K562 (cell line): Measurements from ENCODE around the gene LOXL4. TPM values are rescaled to one million over a fixed set of nuclear protein-coding genes. Genes with fewer than 3 reads are reported as not detected.

Experiments
- ATAC-seq: fragments of 200-7000 bp; cut with Tn5 transposase; 3 replicates; pipeline ENCODE4 v1.9.1; 2020; ENCODE audit warnings: moderate library complexity
- BruUV-seq: library from RNA; stranded (reverse); fragments of 400-500 nt; replicated peaks from 2 replicates; lab custom pipeline; 2021; lab: Mats Ljungman, UMichigan
- CTCF ChIA-PET: fragments of 300-600 bp; formaldehyde crosslinking; extraction: SDS; loops from one replicate; lab custom pipeline; 2021; ENCODE audit warnings: low intra/inter-chr PET ratio; lab: Yijun Ruan, JAX
- POLR2A ChIA-PET: fragments of 300-600, 350-650 bp; sonication (Branson Sonifier 250); formaldehyde crosslinking; extraction: SDS; loops from one replicate; lab custom pipeline; 2021; ENCODE audit warnings: antibody characterized with exemption, inconsistent platforms; lab: Yijun Ruan, JAX
- DNase-seq, 4 experiments: peaks; one replicate each; pipeline versions ENCODE4 v3.0.0 to v3.0.0-alpha.2; 2011 to 2018; ENCODE audit warnings: low spot score in 3 of 4, mixed read lengths in 3 of 4; ENCODE audit errors: extremely low read depth in 1 of 4
- FAIRE-seq: peaks from 2 replicates; lab custom pipeline; 2011; peaks lifted over from hg19 to GRCh38; lab: Jason Lieb, UNC
- H2AFZ ChIP-seq: 2 replicates; pipeline ENCODE4 v1.6.0; 2011; ENCODE audit warnings: low read depth, low read length, control low read depth, inconsistent platforms
- H3K27ac ChIP-seq: fragments of 200-600 bp; 3 replicates; pipeline ENCODE4 v1.8.0; 2011; ENCODE audit warnings: low read depth, mild to moderate bottlenecking, control low read depth, inconsistent platforms, low read length, moderate library complexity, mixed read lengths; ENCODE audit errors: extremely low read depth
- H3K27me3 ChIP-seq, 2 experiments: fragments of 300-600 bp in 1 of 2; 2 replicates in 1 of 2; 3 replicates in 1 of 2; pipeline versions ENCODE4 v1.6.0 to v1.8.0; 2011; ENCODE audit warnings: inconsistent platforms in 2 of 2, low read length in 2 of 2, mild to moderate bottlenecking in 1 of 2, mixed read lengths in 1 of 2, moderate library complexity in 1 of 2; ENCODE audit not compliant: control insufficient read depth in 2 of 2, insufficient read depth in 2 of 2
- H3K36me3 ChIP-seq: fragments of 300-600 bp; 3 replicates; pipeline ENCODE4 v1.8.0; 2011; ENCODE audit warnings: mild to moderate bottlenecking, low read length, inconsistent platforms; ENCODE audit not compliant: control insufficient read depth, insufficient read depth
- H3K4me1 ChIP-seq, 2 experiments: fragments of 200-600 bp in 1 of 2; replicated peaks in 1 of 2; 2 replicates in 1 of 2; 3 replicates in 1 of 2; pipeline versions ENCODE4 v1.5.1 to v1.8.0; 2011; ENCODE audit warnings: inconsistent platforms in 2 of 2, low read length in 2 of 2, mild to moderate bottlenecking in 1 of 2, mixed read lengths in 1 of 2, moderate library complexity in 1 of 2; ENCODE audit not compliant: control insufficient read depth in 2 of 2, insufficient read depth in 2 of 2
- H3K4me2 ChIP-seq: 2 replicates; pipeline ENCODE4 v1.6.1; 2011; ENCODE audit warnings: low read length, control low read depth, inconsistent platforms, mixed read lengths; ENCODE audit not compliant: insufficient read depth
- H3K4me3 ChIP-seq: fragments of 200-600 bp; sonication (generic), shearing (Covaris generic); 2 replicates; pipeline ENCODE4 v1.5.1; 2016; ENCODE audit warnings: control low read depth, inconsistent platforms
- H3K79me2 ChIP-seq: fragments of 200-600 bp; 3 replicates; pipeline ENCODE4 v1.8.0; 2011; ENCODE audit warnings: low read length, inconsistent platforms; ENCODE audit not compliant: control insufficient read depth, insufficient read depth
- H3K9ac ChIP-seq, 2 experiments: 2 replicates each; pipeline versions ENCODE4 v1.6.0 to v1.6.1; 2011; ENCODE audit warnings: low read depth in 2 of 2, low read length in 2 of 2, control low read depth in 1 of 2, inconsistent platforms in 1 of 2, mild to moderate bottlenecking in 1 of 2, mixed read lengths in 1 of 2; ENCODE audit not compliant: insufficient read depth in 1 of 2
- H3K9me1 ChIP-seq: one replicate; pipeline ENCODE4 v1.6.0; 2011; ENCODE audit warnings: inconsistent platforms, mild to moderate bottlenecking, low read length, moderate library complexity; ENCODE audit not compliant: control insufficient read depth, insufficient read depth
- H3K9me3 ChIP-seq: replicated peaks from 2 replicates; pipeline ENCODE4 v1.5.1; 2011; ENCODE audit warnings: low read depth, low read length, inconsistent platforms; ENCODE audit not compliant: control insufficient read depth, insufficient read depth
- H4K20me1 ChIP-seq: replicated peaks from 2 replicates; pipeline ENCODE4 v1.6.1; 2011; ENCODE audit warnings: low read length, inconsistent platforms, mixed read lengths; ENCODE audit not compliant: control insufficient read depth, insufficient read depth
- CHD1 ChIP-seq: fragments of 200-600 bp; sonication (generic); IDR thresholded peaks from one replicate; pipeline ENCODE4 v1.6.1; 2012; ENCODE audit warnings: mild to moderate bottlenecking, moderate library complexity, low read length, inconsistent platforms
- DNMT1 ChIP-seq: fragments of 450-650 bp; IDR thresholded peaks from 2 replicates; pipeline ENCODE4 v1.6.1; 2016; ENCODE audit warnings: antibody characterized with exemption, mild to moderate bottlenecking
- EP300 ChIP-seq: IDR thresholded peaks from 2 replicates; pipeline ENCODE4 v1.6.1; 2012; ENCODE audit warnings: low read length, improper control_type of control experiment
- HDGF ChIP-seq: fragments of 450-650 bp; IDR thresholded peaks from 2 replicates; pipeline ENCODE4 v1.6.1; 2016
- ILF3 ChIP-seq: fragments of 450-650 bp; IDR thresholded peaks from 2 replicates; pipeline ENCODE4 v1.6.1; 2018; ENCODE audit warnings: antibody characterized with exemption, mild to moderate bottlenecking, moderate library complexity, borderline replicate concordance
- PHB2 ChIP-seq: fragments of 450-650 bp; IDR thresholded peaks from 2 replicates; pipeline ENCODE4 v1.6.1; 2017; ENCODE audit warnings: low read depth
- RAD21 ChIP-seq, 2 experiments: fragments of 250-450 bp in 1 of 2; fragments of 450-650 bp in 1 of 2; sonication (Bioruptor Pico) in 1 of 2; formaldehyde crosslinking in 1 of 2; IDR thresholded peaks in 1 of 2; conservative IDR thresholded peaks in 1 of 2; 2 replicates each; pipeline versions ENCODE4 v1.4.0 to v1.8.0; 2020 to 2022; ENCODE audit warnings: mild to moderate bottlenecking in 2 of 2, moderate library complexity in 1 of 2
- SIN3B ChIP-seq: fragments of 450-650 bp; IDR thresholded peaks from 2 replicates; pipeline ENCODE4 v1.6.1; 2017; ENCODE audit warnings: low read depth, mild to moderate bottlenecking, moderate library complexity
- TCF3 ChIP-seq: sonication (generic); formaldehyde crosslinking; IDR thresholded peaks from 2 replicates; pipeline ENCODE4 v1.4.0; 2020; ENCODE audit warnings: mild to moderate bottlenecking, missing genetic modification reagents
- XRCC4 ChIP-seq: IDR thresholded peaks from one replicate; pipeline ENCODE4 v1.6.1; 2011; ENCODE audit not compliant: insufficient read depth, insufficient read length; ENCODE audit errors: extremely low read depth
- ZBTB8A ChIP-seq: fragments of 450-650 bp; IDR thresholded peaks from 2 replicates; pipeline ENCODE4 v1.6.1; 2018; ENCODE audit warnings: mild to moderate bottlenecking, moderate library complexity; ENCODE audit not compliant: partially characterized antibody
- WGBS: fragments of 100-300 bp; shearing (Covaris generic); methylation state at CpG from one replicate; pipeline ENCODE4 v1.1.6; 2016; ENCODE audit warnings: low coverage, mixed read lengths; ENCODE audit not compliant: insufficient coverage; ENCODE audit errors: missing lambda C conversion rate; 5-methylcytosine and 5-hydroxymethylcytosine counted together
- in situ Hi-C: fragments of 300-500 bp; cut with MboI; formaldehyde crosslinking; loops from 4 replicates; pipeline ENCODE4 v1.15.0; 2018; ENCODE audit warnings: inconsistent platforms, mixed read lengths
- intact Hi-C: fragments of 100-400 bp; cut with micrococcal nuclease; formaldehyde crosslinking; loops from 2 replicates; pipeline ENCODE4 v1.14.2; 2022
- polyA plus RNA-seq, 8 experiments: library from polyadenylated mRNA; depleted of rRNA in 4 of 8; stranded (reverse) in 5 of 8; unstranded in 3 of 8; fragments of >200 nt; fragmentation: Nextera tagmentation in 2 of 8; fragmentation: Illumina TruSeq in 1 of 8; extraction: Ambion mirVana in 2 of 8; extraction: Trizol in 1 of 8; gene quantifications; 2 replicates each; pipeline versions ENCODE4 v1.2.1 to v1.2.3, GENCODE V29; 2011 to 2014; ENCODE audit warnings: inconsistent platforms in 1 of 8, missing spikeins in 1 of 8
- total RNA-seq, 7 experiments: library from RNA; depleted of rRNA in 6 of 7; stranded (reverse); fragments of >200 nt in 6 of 7; fragmentation: Illumina TruSeq in 2 of 7; extraction: Trizol in 2 of 7; gene quantifications; 2 replicates each; pipeline versions ENCODE4 v1.2.1 to v1.2.3, GENCODE V29; 2011 to 2021; ENCODE audit warnings: low replicate concordance in 1 of 7
- TF ChIP-seq, protein P1 (sequence below): sonication (generic); formaldehyde crosslinking; IDR thresholded peaks from 2 replicates; pipeline ENCODE4 v1.8.1; 2022; ENCODE audit warnings: missing genetic modification reagents
- TF ChIP-seq, protein P2 (sequence below): sonication (generic); formaldehyde crosslinking; IDR thresholded peaks from 2 replicates; pipeline ENCODE4 v1.8.1; 2023; ENCODE audit warnings: mild to moderate bottlenecking, missing genetic modification reagents
- TF ChIP-seq, protein P3 (sequence below): fragments of 450-650 bp; IDR thresholded peaks from 2 replicates; pipeline ENCODE4 v1.6.1; 2016; ENCODE audit warnings: borderline replicate concordance
- TF ChIP-seq, protein P4 (sequence below): sonication (generic); formaldehyde crosslinking; IDR thresholded peaks from 2 replicates; pipeline ENCODE4 v1.8.1; 2023; ENCODE audit warnings: mild to moderate bottlenecking, missing genetic modification reagents

The LOXL4 gene
- total and polyA plus RNA-seq, 9 of the 15 experiments (the other 6 are each of a cell fraction or from before 2014, with no cell fraction given), result 0.03 to 0.35 (median 0.05) TPM; not detected in 3

DNA sequence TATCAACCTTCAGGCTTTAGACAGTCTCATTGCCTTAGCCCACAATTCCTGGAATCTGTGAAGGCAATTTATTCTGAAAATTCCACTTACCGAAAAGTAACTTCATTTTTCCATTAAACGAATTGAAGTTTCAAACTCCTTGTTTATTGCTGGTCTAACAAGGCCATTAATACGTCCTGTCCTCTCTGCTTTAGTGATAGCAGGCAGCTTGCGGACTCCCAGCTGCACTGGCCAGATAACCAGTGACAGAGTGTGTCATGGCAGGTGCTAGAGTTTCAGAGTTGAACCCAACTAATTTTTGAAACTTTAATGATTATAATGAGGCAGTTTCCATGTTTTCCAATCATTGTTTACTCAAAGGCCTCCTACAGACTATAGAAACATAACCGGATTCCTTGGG, 31.1 kb downstream of the LOXL4 start:
- intact Hi-C loops, result loop anchor here (5.0 kb wide), 1 partner anchor 65 kb away; no protein-coding TSS in a partner anchor
- WGBS, result 0% methylated on average over 5 of the region's 5 CpGs
- 0 out of 4 replicates have a peak overlapping the region, but pooled peaks of 1 of the 2 experiments have one; percentile 20 for H3K9ac ChIP-seq
- H3K9me1 ChIP-seq, result peaks cover 2% of the 10 kb centered on the region
- peaks cover 0 to 36% of the 10 kb centered on the region in 2 experiments; a peak in 3 of 5 replicates for H3K4me1 ChIP-seq
- in situ Hi-C loops, result no loop called here
- no TSS peak for BruUV-seq
- ATAC-seq (peak; percentile 98), DNase-seq (peak; percentile 66 to 83 (median 72)), FAIRE-seq (peak; percentile 94)
- H3K79me2 ChIP-seq, result no peaks in the 10 kb centered on the region; the same call in 2 of the 3 replicates
- no peaks in the 10 kb centered on the region; the same call in 1 of the 2 replicates for H4K20me1 ChIP-seq
- CTCF ChIA-PET, result no interaction called here
- H3K36me3 ChIP-seq, result peaks cover 38% of the 10 kb centered on the region
- no peak overlapping the region for H3K4me3 ChIP-seq
- POLR2A ChIA-PET, result interaction anchor here (1.2 to 1.4 kb wide), 2 partner anchors 16 to 66 kb away, joined by 3 read pairs; no protein-coding TSS in a partner anchor
- peak overlapping the region; percentile 36; the same call in 1 of the 2 replicates for H3K4me2 ChIP-seq
- H3K27ac ChIP-seq, result peak overlapping the region; percentile 68
- no peak overlapping the region for H2AFZ ChIP-seq
- H3K9me3 ChIP-seq, result no peaks in the 10 kb centered on the region
- no peaks in the 10 kb centered on the region for H3K27me3 ChIP-seq
- no peak for TF ChIP-seq DNMT1
- no peak for TF ChIP-seq ILF3
- TF ChIP-seq RAD21 (CRISPR knock-in tag; conservative IDR thresholded peaks at IDR 0.05 in 1 of 2, IDR thresholded peaks at IDR 0.05 in 1 of 2), result no peak
- TF ChIP-seq TCF3 (CRISPR knock-in tag), result peak; percentile 97
- TF ChIP-seq SIN3B, result no peak
- TF ChIP-seq, protein P1, sequence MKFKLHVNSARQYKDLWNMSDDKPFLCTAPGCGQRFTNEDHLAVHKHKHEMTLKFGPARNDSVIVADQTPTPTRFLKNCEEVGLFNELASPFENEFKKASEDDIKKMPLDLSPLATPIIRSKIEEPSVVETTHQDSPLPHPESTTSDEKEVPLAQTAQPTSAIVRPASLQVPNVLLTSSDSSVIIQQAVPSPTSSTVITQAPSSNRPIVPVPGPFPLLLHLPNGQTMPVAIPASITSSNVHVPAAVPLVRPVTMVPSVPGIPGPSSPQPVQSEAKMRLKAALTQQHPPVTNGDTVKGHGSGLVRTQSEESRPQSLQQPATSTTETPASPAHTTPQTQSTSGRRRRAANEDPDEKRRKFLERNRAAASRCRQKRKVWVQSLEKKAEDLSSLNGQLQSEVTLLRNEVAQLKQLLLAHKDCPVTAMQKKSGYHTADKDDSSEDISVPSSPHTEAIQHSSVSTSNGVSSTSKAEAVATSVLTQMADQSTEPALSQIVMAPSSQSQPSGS (CRISPR knock-in tag), result no peak
- TF ChIP-seq XRCC4, result no peak
- peak; percentile 79 for TF ChIP-seq EP300
- TF ChIP-seq, protein P2, sequence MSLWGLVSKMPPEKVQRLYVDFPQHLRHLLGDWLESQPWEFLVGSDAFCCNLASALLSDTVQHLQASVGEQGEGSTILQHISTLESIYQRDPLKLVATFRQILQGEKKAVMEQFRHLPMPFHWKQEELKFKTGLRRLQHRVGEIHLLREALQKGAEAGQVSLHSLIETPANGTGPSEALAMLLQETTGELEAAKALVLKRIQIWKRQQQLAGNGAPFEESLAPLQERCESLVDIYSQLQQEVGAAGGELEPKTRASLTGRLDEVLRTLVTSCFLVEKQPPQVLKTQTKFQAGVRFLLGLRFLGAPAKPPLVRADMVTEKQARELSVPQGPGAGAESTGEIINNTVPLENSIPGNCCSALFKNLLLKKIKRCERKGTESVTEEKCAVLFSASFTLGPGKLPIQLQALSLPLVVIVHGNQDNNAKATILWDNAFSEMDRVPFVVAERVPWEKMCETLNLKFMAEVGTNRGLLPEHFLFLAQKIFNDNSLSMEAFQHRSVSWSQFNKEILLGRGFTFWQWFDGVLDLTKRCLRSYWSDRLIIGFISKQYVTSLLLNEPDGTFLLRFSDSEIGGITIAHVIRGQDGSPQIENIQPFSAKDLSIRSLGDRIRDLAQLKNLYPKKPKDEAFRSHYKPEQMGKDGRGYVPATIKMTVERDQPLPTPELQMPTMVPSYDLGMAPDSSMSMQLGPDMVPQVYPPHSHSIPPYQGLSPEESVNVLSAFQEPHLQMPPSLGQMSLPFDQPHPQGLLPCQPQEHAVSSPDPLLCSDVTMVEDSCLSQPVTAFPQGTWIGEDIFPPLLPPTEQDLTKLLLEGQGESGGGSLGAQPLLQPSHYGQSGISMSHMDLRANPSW (CRISPR knock-in tag), result no peak
- no peak for TF ChIP-seq HDGF
- TF ChIP-seq, protein P3, sequence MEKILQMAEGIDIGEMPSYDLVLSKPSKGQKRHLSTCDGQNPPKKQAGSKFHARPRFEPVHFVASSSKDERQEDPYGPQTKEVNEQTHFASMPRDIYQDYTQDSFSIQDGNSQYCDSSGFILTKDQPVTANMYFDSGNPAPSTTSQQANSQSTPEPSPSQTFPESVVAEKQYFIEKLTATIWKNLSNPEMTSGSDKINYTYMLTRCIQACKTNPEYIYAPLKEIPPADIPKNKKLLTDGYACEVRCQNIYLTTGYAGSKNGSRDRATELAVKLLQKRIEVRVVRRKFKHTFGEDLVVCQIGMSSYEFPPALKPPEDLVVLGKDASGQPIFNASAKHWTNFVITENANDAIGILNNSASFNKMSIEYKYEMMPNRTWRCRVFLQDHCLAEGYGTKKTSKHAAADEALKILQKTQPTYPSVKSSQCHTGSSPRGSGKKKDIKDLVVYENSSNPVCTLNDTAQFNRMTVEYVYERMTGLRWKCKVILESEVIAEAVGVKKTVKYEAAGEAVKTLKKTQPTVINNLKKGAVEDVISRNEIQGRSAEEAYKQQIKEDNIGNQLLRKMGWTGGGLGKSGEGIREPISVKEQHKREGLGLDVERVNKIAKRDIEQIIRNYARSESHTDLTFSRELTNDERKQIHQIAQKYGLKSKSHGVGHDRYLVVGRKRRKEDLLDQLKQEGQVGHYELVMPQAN, result no peak
- TF ChIP-seq, protein P4, sequence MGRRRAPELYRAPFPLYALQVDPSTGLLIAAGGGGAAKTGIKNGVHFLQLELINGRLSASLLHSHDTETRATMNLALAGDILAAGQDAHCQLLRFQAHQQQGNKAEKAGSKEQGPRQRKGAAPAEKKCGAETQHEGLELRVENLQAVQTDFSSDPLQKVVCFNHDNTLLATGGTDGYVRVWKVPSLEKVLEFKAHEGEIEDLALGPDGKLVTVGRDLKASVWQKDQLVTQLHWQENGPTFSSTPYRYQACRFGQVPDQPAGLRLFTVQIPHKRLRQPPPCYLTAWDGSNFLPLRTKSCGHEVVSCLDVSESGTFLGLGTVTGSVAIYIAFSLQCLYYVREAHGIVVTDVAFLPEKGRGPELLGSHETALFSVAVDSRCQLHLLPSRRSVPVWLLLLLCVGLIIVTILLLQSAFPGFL, result no peak
- TF ChIP-seq CHD1, result no peak
- TF ChIP-seq PHB2, result no peak
- no peak for TF ChIP-seq ZBTB8A
